Posterior vena cava (tissue), 2 donors: Measurements from ENCODE around the gene ZCCHC4. TPM values are rescaled to one million over a fixed set of nuclear protein-coding genes. Genes with fewer than 3 reads are reported as not detected.

ENCODE experiments used
- total RNA-seq, 2 donors: library from RNA; stranded (reverse); fragmentation: NEBNext Ultra II Directional; extraction: Animal tissue kit (Norgen Biotek cat#: 25700); gene quantifications; one replicate each; pipeline ENCODE4 v1.2.1, GENCODE V29; 2021
- donor health status: DM: yes; HTN: yes; CAD: no.
- donor health status: DM: yes; HTN: yes; CAD: no.

The ZCCHC4 gene
- total RNA-seq, 2 donors from 2014 or later, result 8.6 to 9.7 TPM

Other genes with a start within 250 kb of the ZCCHC4 start
- gene SEPSECS, start 152.3 kb upstream of the ZCCHC4 start, total RNA-seq, result 1 to 10 TPM; 5.8 to 5.9 TPM
- 10 to 100 TPM; 11.5 to 24.4 TPM for gene PI4K2B, start 78.7 kb upstream of the ZCCHC4 start, total RNA-seq
- 10 to 100 TPM; 23.3 to 26.1 TPM for gene ANAPC4, start 64.5 kb downstream of the ZCCHC4 start, total RNA-seq